Astrocyte (in vitro differentiated cells and primary cell): Measurements from ENCODE around the gene CACNA1D. TPM values are rescaled to one million over a fixed set of nuclear protein-coding genes. Genes with fewer than 3 reads are reported as not detected.

Experiments used
- DNase-seq: peaks from one replicate; pipeline ENCODE4 v3.0.0-alpha.2; 2010; ENCODE audit warnings: low read depth
- FAIRE-seq: peaks from 2 replicates; lab custom pipeline; 2011; peaks lifted over from hg19 to GRCh38; lab: Jason Lieb, UNC
- H2AFZ ChIP-seq: 2 replicates; pipeline ENCODE4 v1.6.0; 2012; ENCODE audit warnings: low read depth, low read length, inconsistent platforms
- H3K27ac ChIP-seq: 2 replicates; pipeline ENCODE4 v1.5.1; 2011; ENCODE audit warnings: low read depth, low read length, inconsistent platforms
- H3K27me3 ChIP-seq: 2 replicates; pipeline ENCODE4 v1.6.0; 2011; ENCODE audit warnings: low read length, inconsistent platforms; ENCODE audit not compliant: insufficient read depth
- H3K36me3 ChIP-seq: 2 replicates; pipeline ENCODE4 v1.5.1; 2011; ENCODE audit warnings: low read length, inconsistent platforms; ENCODE audit not compliant: insufficient read depth
- H3K4me1 ChIP-seq: 2 replicates; pipeline ENCODE4 v1.5.1; 2011; ENCODE audit warnings: low read length, inconsistent platforms; ENCODE audit not compliant: insufficient read depth
- H3K4me2 ChIP-seq: 2 replicates; pipeline ENCODE4 v1.6.0; 2012; ENCODE audit warnings: low read length, inconsistent platforms
- H3K4me3 ChIP-seq: 2 replicates; pipeline ENCODE4 v1.5.1; 2011; ENCODE audit warnings: low read depth, mild to moderate bottlenecking, low read length, inconsistent platforms; ENCODE audit not compliant: insufficient read depth
- H3K79me2 ChIP-seq: 2 replicates; pipeline ENCODE4 v1.6.0; 2012; ENCODE audit warnings: mild to moderate bottlenecking, low read length, inconsistent platforms; ENCODE audit not compliant: insufficient read depth
- H3K9ac ChIP-seq: 2 replicates; pipeline ENCODE4 v1.6.0; 2012; ENCODE audit warnings: mild to moderate bottlenecking, low read length, inconsistent platforms
- H3K9me3 ChIP-seq: 2 replicates; pipeline ENCODE4 v1.5.1; 2012; ENCODE audit warnings: low read depth, mild to moderate bottlenecking, low read length, inconsistent platforms; ENCODE audit not compliant: insufficient read depth
- H4K20me1 ChIP-seq: 2 replicates; pipeline ENCODE4 v1.6.0; 2012; ENCODE audit warnings: low read length, inconsistent platforms; ENCODE audit not compliant: insufficient read depth
- H3K27ac Mint-ChIP-seq: one replicate; pipeline ENCODE4 v1.8.0; 2021; ENCODE audit warnings: mild to moderate bottlenecking, mixed read lengths; ENCODE audit not compliant: unreplicated experiment
- H3K27me3 Mint-ChIP-seq: one replicate; pipeline ENCODE4 v1.8.0; 2021; ENCODE audit warnings: low read depth, mixed read lengths; ENCODE audit not compliant: unreplicated experiment
- H3K36me3 Mint-ChIP-seq: one replicate; pipeline ENCODE4 v1.8.0; 2021; ENCODE audit warnings: low read depth, mixed read lengths; ENCODE audit not compliant: unreplicated experiment
- H3K4me1 Mint-ChIP-seq: one replicate; pipeline ENCODE4 v1.8.0; 2021; ENCODE audit warnings: low read depth, mixed read lengths; ENCODE audit not compliant: unreplicated experiment
- H3K4me3 Mint-ChIP-seq: one replicate; pipeline ENCODE4 v1.8.0; 2021; ENCODE audit warnings: mild to moderate bottlenecking, moderate library complexity, mixed read lengths; ENCODE audit not compliant: unreplicated experiment
- H3K9me3 Mint-ChIP-seq: one replicate; pipeline ENCODE4 v1.8.0; 2021; ENCODE audit warnings: mild to moderate bottlenecking, mixed read lengths; ENCODE audit not compliant: unreplicated experiment
- EZH2 ChIP-seq: IDR thresholded peaks from 2 replicates; pipeline ENCODE4 v1.6.1; 2012; ENCODE audit warnings: mild to moderate bottlenecking, low read length, inconsistent platforms; ENCODE audit not compliant: insufficient read depth
- total RNA-seq: library from RNA; stranded (reverse); gene quantifications from 2 replicates; pipeline ENCODE4 v1.2.1, GENCODE V29; 2021
- TF ChIP-seq, protein P1 (sequence below): IDR thresholded peaks from 2 replicates; pipeline ENCODE4 v1.5.1; 2011; ENCODE audit warnings: low read depth, mild to moderate bottlenecking, inconsistent platforms, low read length, moderate library complexity; ENCODE audit not compliant: insufficient read depth

CACNA1D gene
- total RNA-seq, 1 donor from 2014 or later = 0.41 TPM

GRCh38 chr3:53748512-53749271 lies 254.3 kb downstream of the CACNA1D start:
- peaks cover 4% of the 10 kb centered on the region for H3K27me3 ChIP-seq
- H3K27ac Mint-ChIP-seq = no peak overlapping the region
- no peaks in the 10 kb centered on the region for H3K36me3 ChIP-seq
- H3K36me3 Mint-ChIP-seq = peaks cover 1% of the 10 kb centered on the region
- no peaks in the 10 kb centered on the region for H3K4me1 Mint-ChIP-seq
- H2AFZ ChIP-seq = no peak overlapping the region
- H3K9me3 Mint-ChIP-seq = peaks cover 2% of the 10 kb centered on the region
- no peak overlapping the region for H3K27ac ChIP-seq
- no peaks in the 10 kb centered on the region for H3K4me1 ChIP-seq
- TF ChIP-seq, protein P1, sequence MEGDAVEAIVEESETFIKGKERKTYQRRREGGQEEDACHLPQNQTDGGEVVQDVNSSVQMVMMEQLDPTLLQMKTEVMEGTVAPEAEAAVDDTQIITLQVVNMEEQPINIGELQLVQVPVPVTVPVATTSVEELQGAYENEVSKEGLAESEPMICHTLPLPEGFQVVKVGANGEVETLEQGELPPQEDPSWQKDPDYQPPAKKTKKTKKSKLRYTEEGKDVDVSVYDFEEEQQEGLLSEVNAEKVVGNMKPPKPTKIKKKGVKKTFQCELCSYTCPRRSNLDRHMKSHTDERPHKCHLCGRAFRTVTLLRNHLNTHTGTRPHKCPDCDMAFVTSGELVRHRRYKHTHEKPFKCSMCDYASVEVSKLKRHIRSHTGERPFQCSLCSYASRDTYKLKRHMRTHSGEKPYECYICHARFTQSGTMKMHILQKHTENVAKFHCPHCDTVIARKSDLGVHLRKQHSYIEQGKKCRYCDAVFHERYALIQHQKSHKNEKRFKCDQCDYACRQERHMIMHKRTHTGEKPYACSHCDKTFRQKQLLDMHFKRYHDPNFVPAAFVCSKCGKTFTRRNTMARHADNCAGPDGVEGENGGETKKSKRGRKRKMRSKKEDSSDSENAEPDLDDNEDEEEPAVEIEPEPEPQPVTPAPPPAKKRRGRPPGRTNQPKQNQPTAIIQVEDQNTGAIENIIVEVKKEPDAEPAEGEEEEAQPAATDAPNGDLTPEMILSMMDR = no peak
- no peak for TF ChIP-seq EZH2
- DNase-seq = no peak
- H3K9ac ChIP-seq = no peak overlapping the region
- no peaks in the 10 kb centered on the region for H4K20me1 ChIP-seq
- peaks cover 51% of the 10 kb centered on the region for H3K27me3 Mint-ChIP-seq
- no peaks in the 10 kb centered on the region for H3K79me2 ChIP-seq
- H3K4me3 ChIP-seq = no peak overlapping the region
- H3K9me3 ChIP-seq = no peaks in the 10 kb centered on the region
- FAIRE-seq = no peak
- H3K4me2 ChIP-seq = no peak overlapping the region
- H3K4me3 Mint-ChIP-seq = no peak overlapping the region

DNA sequence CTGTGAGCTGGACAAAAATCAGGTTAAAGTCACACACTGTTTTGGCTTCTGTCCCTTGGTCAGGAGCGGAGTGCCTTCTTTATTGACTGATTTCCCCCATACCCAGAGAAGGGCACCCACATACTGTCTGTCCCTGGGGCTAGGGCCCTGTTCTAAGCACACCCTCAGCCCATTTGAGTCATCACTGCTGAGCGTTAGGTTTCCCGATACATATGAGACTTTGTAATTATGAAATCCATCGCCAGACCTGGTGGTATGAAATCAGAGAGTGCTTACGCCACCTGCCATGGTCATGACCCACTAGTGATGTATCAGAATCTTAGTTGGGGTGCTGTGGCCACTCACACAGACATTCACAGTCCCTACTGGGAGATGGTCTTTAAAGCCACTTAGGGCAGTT lies 255.0 kb downstream of the CACNA1D start:
- Mint-ChIP-seq H3K9me3 (peaks cover 2% of the 10 kb centered on the region), H3K4me1 (no peaks in the 10 kb centered on the region), H3K27me3 (peaks cover 46% of the 10 kb centered on the region), H3K36me3 (peaks cover 1% of the 10 kb centered on the region), H3K27ac (no peak overlapping the region), H3K4me3 (no peak overlapping the region)
- H3K36me3 ChIP-seq = no peaks in the 10 kb centered on the region
- FAIRE-seq (no peak), DNase-seq (no peak)
- H4K20me1 ChIP-seq = no peaks in the 10 kb centered on the region
- no peak overlapping the region for H3K9ac ChIP-seq
- no peak overlapping the region for H3K27ac ChIP-seq
- no peak overlapping the region for H3K4me3 ChIP-seq
- H3K27me3 ChIP-seq = peaks cover 4% of the 10 kb centered on the region
- H3K4me1 ChIP-seq = no peaks in the 10 kb centered on the region
- H2AFZ ChIP-seq = no peak overlapping the region
- H3K79me2 ChIP-seq = no peaks in the 10 kb centered on the region
- no peaks in the 10 kb centered on the region for H3K9me3 ChIP-seq
- TF ChIP-seq EZH2 = no peak
- TF ChIP-seq, protein P1 = no peak
- H3K4me2 ChIP-seq = no peak overlapping the region
